ENCODE measurements around the gene USP3.

DNA sequence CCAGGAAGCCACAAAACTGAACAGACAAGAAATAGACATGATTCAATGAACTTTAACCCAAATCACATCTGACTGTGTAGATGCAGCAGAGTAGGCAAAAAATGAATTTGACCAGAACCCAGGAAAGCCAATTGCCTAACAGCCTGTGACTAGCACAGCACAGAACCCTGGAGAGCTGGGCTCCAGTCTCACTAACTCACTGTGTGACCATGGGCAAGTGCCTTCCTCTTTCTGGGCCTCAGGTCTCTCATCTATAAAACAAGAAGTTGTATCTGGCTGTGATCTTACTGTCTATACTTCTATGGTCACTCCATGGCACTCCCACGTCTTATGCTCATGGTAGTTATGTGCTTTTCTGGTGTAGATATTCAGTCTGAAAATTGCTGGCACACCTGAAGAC, 48.1 kb upstream of the USP3 start:
- TF ChIP-seq, protein P1, sequence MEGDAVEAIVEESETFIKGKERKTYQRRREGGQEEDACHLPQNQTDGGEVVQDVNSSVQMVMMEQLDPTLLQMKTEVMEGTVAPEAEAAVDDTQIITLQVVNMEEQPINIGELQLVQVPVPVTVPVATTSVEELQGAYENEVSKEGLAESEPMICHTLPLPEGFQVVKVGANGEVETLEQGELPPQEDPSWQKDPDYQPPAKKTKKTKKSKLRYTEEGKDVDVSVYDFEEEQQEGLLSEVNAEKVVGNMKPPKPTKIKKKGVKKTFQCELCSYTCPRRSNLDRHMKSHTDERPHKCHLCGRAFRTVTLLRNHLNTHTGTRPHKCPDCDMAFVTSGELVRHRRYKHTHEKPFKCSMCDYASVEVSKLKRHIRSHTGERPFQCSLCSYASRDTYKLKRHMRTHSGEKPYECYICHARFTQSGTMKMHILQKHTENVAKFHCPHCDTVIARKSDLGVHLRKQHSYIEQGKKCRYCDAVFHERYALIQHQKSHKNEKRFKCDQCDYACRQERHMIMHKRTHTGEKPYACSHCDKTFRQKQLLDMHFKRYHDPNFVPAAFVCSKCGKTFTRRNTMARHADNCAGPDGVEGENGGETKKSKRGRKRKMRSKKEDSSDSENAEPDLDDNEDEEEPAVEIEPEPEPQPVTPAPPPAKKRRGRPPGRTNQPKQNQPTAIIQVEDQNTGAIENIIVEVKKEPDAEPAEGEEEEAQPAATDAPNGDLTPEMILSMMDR (IDR thresholded peaks at IDR 0.05): no peak
- TF ChIP-seq POLR2A (IDR thresholded peaks at IDR 0.05) (no peak), EP300 (IDR thresholded peaks at IDR 0.05; ENCODE audit: low read depth) (no peak)

All from transverse colon (tissue), 3 donors.